H9 (cell line): ENCODE results near the gene DPH5. TPM values are rescaled to one million over a fixed set of nuclear protein-coding genes. Genes with fewer than 3 reads are reported as not detected.

Experiments used
- DNase-seq: peaks from one replicate; pipeline ENCODE4 v3.0.0-alpha.2; 2017
- H2AFZ ChIP-seq: one replicate; pipeline ENCODE4 v1.6.1; 2013; ENCODE audit warnings: mild to moderate bottlenecking, low read length, control low read depth, moderate library complexity
- H2AK5ac ChIP-seq: 2 replicates; pipeline ENCODE4 v1.6.1; 2013; ENCODE audit warnings: low read length, control low read depth, mixed read lengths; ENCODE audit not compliant: insufficient read length
- H2BK120ac ChIP-seq: one replicate; pipeline ENCODE4 v1.6.1; 2013; ENCODE audit warnings: low read depth, mild to moderate bottlenecking, low read length, control low read depth, inconsistent platforms; ENCODE audit not compliant: poor library complexity, severe bottlenecking
- H2BK12ac ChIP-seq: 2 replicates; pipeline ENCODE4 v1.6.1; 2013; ENCODE audit warnings: low read length, control low read depth, mixed read lengths, low read depth; ENCODE audit not compliant: insufficient read length
- H2BK15ac ChIP-seq: 2 replicates; pipeline ENCODE4 v1.6.1; 2013; ENCODE audit warnings: low read depth, low read length, control low read depth
- H2BK20ac ChIP-seq: one replicate; pipeline ENCODE4 v1.6.1; 2013; ENCODE audit warnings: low read depth, mild to moderate bottlenecking, low read length, control low read depth, inconsistent platforms; ENCODE audit not compliant: poor library complexity, severe bottlenecking
- H2BK5ac ChIP-seq: 2 replicates; pipeline ENCODE4 v1.6.1; 2013; ENCODE audit warnings: low read length, control low read depth, mixed read lengths; ENCODE audit not compliant: insufficient read length
- H3K14ac ChIP-seq: 2 replicates; pipeline ENCODE4 v1.6.1; 2013; ENCODE audit warnings: low read length, control low read depth; ENCODE audit not compliant: insufficient read depth
- H3K18ac ChIP-seq: 2 replicates; pipeline ENCODE4 v1.6.1; 2013; ENCODE audit warnings: low read depth, mild to moderate bottlenecking, mixed read lengths, low read length, control low read depth; ENCODE audit not compliant: insufficient read length
- H3K23ac ChIP-seq: 2 replicates; pipeline ENCODE4 v1.6.1; 2013; ENCODE audit warnings: low read length, control low read depth, mixed read lengths, low read depth; ENCODE audit not compliant: insufficient read length
- H3K23me2 ChIP-seq: 2 replicates; pipeline ENCODE4 v1.6.1; 2013; ENCODE audit warnings: low read depth, mild to moderate bottlenecking, mixed read lengths, low read length, control low read depth; ENCODE audit not compliant: insufficient read length, poor library complexity, severe bottlenecking
- H3K27ac ChIP-seq: 2 replicates; pipeline ENCODE4 v1.5.1; 2013; ENCODE audit warnings: low read length, control low read depth, mixed read lengths, low read depth; ENCODE audit not compliant: insufficient read length
- H3K27me3 ChIP-seq: 2 replicates; pipeline ENCODE4 v1.6.1; 2013; ENCODE audit warnings: low read length, control low read depth, inconsistent platforms; ENCODE audit not compliant: insufficient read depth
- H3K4ac ChIP-seq: 2 replicates; pipeline ENCODE4 v1.6.1; 2013; ENCODE audit warnings: low read depth, mild to moderate bottlenecking, control low read depth, inconsistent platforms, low read length, moderate library complexity
- H3K4me1 ChIP-seq: 2 replicates; pipeline ENCODE4 v1.6.1; 2013; ENCODE audit warnings: low read length, control low read depth, inconsistent platforms; ENCODE audit not compliant: insufficient read depth
- H3K4me2 ChIP-seq: 2 replicates; pipeline ENCODE4 v1.6.1; 2013; ENCODE audit warnings: low read length, control low read depth, mixed read lengths; ENCODE audit not compliant: insufficient read length, insufficient read depth
- H3K56ac ChIP-seq: 2 replicates; pipeline ENCODE4 v1.6.1; 2013; ENCODE audit warnings: low read depth, mild to moderate bottlenecking, mixed read lengths, low read length, control low read depth; ENCODE audit not compliant: insufficient read length
- H3K79me1 ChIP-seq: 2 replicates; pipeline ENCODE4 v1.6.1; 2013; ENCODE audit warnings: low read depth, mild to moderate bottlenecking, moderate library complexity, low read length, control low read depth, inconsistent platforms; ENCODE audit not compliant: insufficient read depth, poor library complexity, severe bottlenecking
- H3K79me2 ChIP-seq: 2 replicates; pipeline ENCODE4 v1.6.1; 2013; ENCODE audit warnings: low read length, control low read depth, inconsistent platforms; ENCODE audit not compliant: insufficient read depth
- H3K9ac ChIP-seq: 2 replicates; pipeline ENCODE4 v1.6.1; 2013; ENCODE audit warnings: low read length, control low read depth, mixed read lengths; ENCODE audit not compliant: insufficient read length; ENCODE audit errors: extremely low read depth
- H3K9me3 ChIP-seq: one replicate; pipeline ENCODE4 v1.6.1; 2013; ENCODE audit warnings: low read depth, low read length, inconsistent platforms; ENCODE audit not compliant: control insufficient read depth
- H3T11ph ChIP-seq: one replicate; pipeline ENCODE4 v1.6.1; 2013; ENCODE audit warnings: mild to moderate bottlenecking, low read length, control low read depth, inconsistent platforms
- H4K20me1 ChIP-seq: one replicate; pipeline ENCODE4 v1.6.1; 2013; ENCODE audit not compliant: control insufficient read depth, insufficient read length, insufficient read depth
- H4K5ac ChIP-seq: 2 replicates; pipeline ENCODE4 v1.6.1; 2013; ENCODE audit warnings: low read depth, mild to moderate bottlenecking, mixed read lengths, low read length, control low read depth; ENCODE audit not compliant: insufficient read length
- H4K8ac ChIP-seq: replicated peaks from 2 replicates; pipeline ENCODE4 v1.6.1; 2013; ENCODE audit warnings: low read length, control low read depth, mixed read lengths, low read depth; ENCODE audit not compliant: insufficient read length
- H4K91ac ChIP-seq: 2 replicates; pipeline ENCODE4 v1.6.1; 2013; ENCODE audit warnings: low read depth, mild to moderate bottlenecking, moderate library complexity, mixed read lengths, low read length, control low read depth; ENCODE audit not compliant: insufficient read length
- H3K27ac Mint-ChIP-seq, 3 experiments: 2 replicates in 2 of 3; 3 replicates in 1 of 3; pipeline ENCODE4 v1.8.0; 2020 to 2021; ENCODE audit warnings: mixed read lengths in 3 of 3, mild to moderate bottlenecking in 1 of 3, moderate library complexity in 1 of 3
- H3K27me3 Mint-ChIP-seq: 2 replicates; pipeline ENCODE4 v1.8.0; 2021; ENCODE audit warnings: low read depth, mild to moderate bottlenecking, moderate library complexity, mixed read lengths
- H3K36me3 Mint-ChIP-seq, 3 experiments: 2 replicates in 2 of 3; 3 replicates in 1 of 3; pipeline ENCODE4 v1.8.0; 2020 to 2021; ENCODE audit warnings: low read depth in 3 of 3, mixed read lengths in 3 of 3; ENCODE audit not compliant: insufficient read depth in 1 of 3
- H3K4me1 Mint-ChIP-seq, 2 experiments: 2 replicates each; pipeline ENCODE4 v1.8.0; 2020; ENCODE audit warnings: mixed read lengths in 2 of 2
- H3K4me3 Mint-ChIP-seq, 2 experiments: 2 replicates in 1 of 2; 3 replicates in 1 of 2; pipeline ENCODE4 v1.8.0; 2020 to 2021; ENCODE audit warnings: mild to moderate bottlenecking in 2 of 2, mixed read lengths in 2 of 2, moderate library complexity in 1 of 2
- H3K9me3 Mint-ChIP-seq, 2 experiments: 2 replicates in 1 of 2; 3 replicates in 1 of 2; pipeline ENCODE4 v1.8.0; 2020; ENCODE audit warnings: mild to moderate bottlenecking in 2 of 2, mixed read lengths in 2 of 2, moderate library complexity in 1 of 2
- CTCF ChIP-seq: fragments of 200-600 bp; sonication (generic); conservative IDR thresholded peaks from 3 replicates; pipeline ENCODE4 v1.8.0; 2021; ENCODE audit warnings: antibody characterized with exemption, mild to moderate bottlenecking
- WGBS: extraction: QIAGEN DNeasy Blood & Tissue Kit; methylation state at CpG from one replicate; pipeline ENCODE4 v1.1.7; 2013; ENCODE audit warnings: missing lambda C conversion rate, low lambda C conversion rate, mixed read lengths; ENCODE audit not compliant: insufficient read length; ENCODE audit errors: extremely low coverage; 5-methylcytosine and 5-hydroxymethylcytosine counted together
- total RNA-seq: library from RNA; stranded (reverse); gene quantifications from 2 replicates; pipeline ENCODE4 v1.2.1, GENCODE V29; 2021

Gene DPH5
- total RNA-seq, 1 experiment from 2014 or later, result 49.4 TPM

- H3K4me1 Mint-ChIP-seq, result peaks cover 8 to 13% of the 10 kb centered on the region in 2 experiments
- H3K9me3 Mint-ChIP-seq, result no peaks in the 10 kb centered on the region
- H3K9me3 ChIP-seq, result no peaks in the 10 kb centered on the region
- H2BK12ac ChIP-seq, result no peak overlapping the region
- H3K23me2 ChIP-seq, result no peaks in the 10 kb centered on the region
- no peak overlapping the region for H2BK120ac ChIP-seq
- no peak overlapping the region for H3K4ac ChIP-seq
- no peaks in the 10 kb centered on the region for H3K36me3 Mint-ChIP-seq
- no CpG with 5 or more reads among the region's 1 CpG for WGBS
- no peaks in the 10 kb centered on the region for H3K27me3 Mint-ChIP-seq
- H2AFZ ChIP-seq, result no peak overlapping the region
- H3K27me3 ChIP-seq, result no peaks in the 10 kb centered on the region
- H4K20me1 ChIP-seq, result no peaks in the 10 kb centered on the region
- no peak overlapping the region for H2BK20ac ChIP-seq
- no peak overlapping the region for H3K27ac ChIP-seq
- H3K4me1 ChIP-seq, result no peaks in the 10 kb centered on the region
- H3K27ac Mint-ChIP-seq, result peak overlapping the region in 1 of 3 experiments; percentile 86; a peak in 2 of 7 replicates
- no peak overlapping the region for H3K4me3 Mint-ChIP-seq
- no peak overlapping the region for H3K4me2 ChIP-seq
- no peak overlapping the region for H3T11ph ChIP-seq
- no peak overlapping the region for H3K56ac ChIP-seq
- DNase-seq, result no peak
- H3K79me1 ChIP-seq, result no peaks in the 10 kb centered on the region
- H3K23ac ChIP-seq, result no peak overlapping the region
- no peak overlapping the region for H2BK15ac ChIP-seq
- 0 out of 2 replicates have a peak, but pooled peaks cover 1% of the 10 kb centered on the region for H3K79me2 ChIP-seq
- H4K8ac ChIP-seq, result no peak overlapping the region
- TF ChIP-seq CTCF, result no peak
- H4K91ac ChIP-seq, result no peak overlapping the region
- no peak overlapping the region for H2AK5ac ChIP-seq
- no peak overlapping the region for H3K18ac ChIP-seq
- H2BK5ac ChIP-seq, result no peak overlapping the region
- no peak overlapping the region for H3K14ac ChIP-seq
- no peak overlapping the region for H3K9ac ChIP-seq
- H4K5ac ChIP-seq, result no peak overlapping the region
These were observed 45.9 kb upstream of the DPH5 start for GRCh38 chr1:101071470-101071891.
